Naive thymus-derived CD4-positive, alpha-beta T cell (primary cell): Measurements from ENCODE around the gene GNAT1. TPM values are rescaled to one million over a fixed set of nuclear protein-coding genes. Genes with fewer than 3 reads are reported as not detected.

Experiments
- ATAC-seq: fragments of 150-1000 bp; cut with Tn5 transposase; 2 replicates; pipeline ENCODE4 v1.10.0; 2021; ENCODE audit warnings: mild to moderate bottlenecking, moderate library complexity
- CTCF ChIA-PET: fragments of 350-600 bp; sonication (Branson Sonifier 250); formaldehyde crosslinking; loops from one replicate; lab custom pipeline; 2021; ENCODE audit warnings: antibody characterized with exemption; lab: Charles Lee
- POLR2A ChIA-PET: fragments of 350-600 bp; sonication (Branson Sonifier 250); formaldehyde crosslinking; loops from one replicate; lab custom pipeline; 2021; ENCODE audit warnings: antibody characterized with exemption, inconsistent platforms; lab: Charles Lee
- DNase-seq, 9 donors: peaks; one replicate each; pipeline versions ENCODE4 v3.0.0 to v3.0.0-alpha.2; 2020 to 2022; ENCODE audit warnings: mixed read lengths in 1 of 9
- H3K27ac ChIP-seq: one replicate; pipeline ENCODE4 v1.7.0; 2013; ENCODE audit warnings: mild to moderate bottlenecking, low read depth, low read length, moderate library complexity
- H3K27me3 ChIP-seq, 2 donors: one replicate each; pipeline ENCODE4 v1.7.0; 2013; ENCODE audit warnings: low read length in 2 of 2, mild to moderate bottlenecking in 2 of 2, moderate library complexity in 2 of 2; ENCODE audit not compliant: control insufficient read depth in 2 of 2, insufficient read depth in 2 of 2
- H3K36me3 ChIP-seq, 3 experiments: 1 replicate in 2 of 3; 2 replicates in 1 of 3; pipeline ENCODE4 v1.7.0; 2013; ENCODE audit warnings: low read length in 3 of 3, mild to moderate bottlenecking in 3 of 3, moderate library complexity in 1 of 3; ENCODE audit not compliant: insufficient read depth in 3 of 3, control insufficient read depth in 2 of 3
- H3K4me1 ChIP-seq, 2 donors: one replicate each; pipeline ENCODE4 v1.7.0; 2013; ENCODE audit warnings: low read length in 2 of 2, mild to moderate bottlenecking in 2 of 2, moderate library complexity in 1 of 2; ENCODE audit not compliant: control insufficient read depth in 2 of 2, insufficient read depth in 2 of 2
- H3K4me3 ChIP-seq: 2 replicates; pipeline ENCODE4 v1.7.0; 2013; ENCODE audit warnings: mild to moderate bottlenecking, low read length
- H3K9me3 ChIP-seq, 3 experiments: 1 replicate in 2 of 3; 2 replicates in 1 of 3; pipeline ENCODE4 v1.7.0; 2013; ENCODE audit warnings: low read length in 3 of 3; ENCODE audit not compliant: control insufficient read depth in 2 of 3
- H3K27ac Mint-ChIP-seq, 9 donors: one replicate each; pipeline ENCODE4 v1.8.0; 2020 to 2022; ENCODE audit warnings: mixed read lengths in 9 of 9, mild to moderate bottlenecking in 8 of 9, moderate library complexity in 5 of 9, inconsistent platforms in 2 of 9
- H3K27me3 Mint-ChIP-seq, 5 donors: one replicate each; pipeline ENCODE4 v1.8.0; 2021 to 2022; ENCODE audit warnings: mixed read lengths in 5 of 5, mild to moderate bottlenecking in 1 of 5
- H3K36me3 Mint-ChIP-seq, 5 donors: one replicate each; pipeline ENCODE4 v1.8.0; 2020 to 2022; ENCODE audit warnings: mixed read lengths in 5 of 5, mild to moderate bottlenecking in 3 of 5, inconsistent platforms in 1 of 5
- H3K4me1 Mint-ChIP-seq, 7 donors: one replicate each; pipeline ENCODE4 v1.8.0; 2020 to 2022; ENCODE audit warnings: mixed read lengths in 7 of 7, mild to moderate bottlenecking in 3 of 7, inconsistent platforms in 1 of 7
- H3K4me3 Mint-ChIP-seq, 10 donors: one replicate each; pipeline ENCODE4 v1.8.0; 2020 to 2022; ENCODE audit warnings: mild to moderate bottlenecking in 10 of 10, mixed read lengths in 10 of 10, moderate library complexity in 6 of 10, inconsistent platforms in 2 of 10
- H3K9me3 Mint-ChIP-seq, 11 donors: one replicate each; pipeline ENCODE4 v1.8.0; 2020 to 2022; ENCODE audit warnings: mixed read lengths in 11 of 11, mild to moderate bottlenecking in 4 of 11, inconsistent platforms in 1 of 11, moderate library complexity in 1 of 11
- intact Hi-C, 2 donors: fragments of 100-400 bp; cut with micrococcal nuclease; formaldehyde crosslinking; loops; one replicate each; pipeline ENCODE4 v1.15.1; 2023
- polyA plus RNA-seq, 2 donors: library from polyadenylated mRNA; unstranded; fragments of 300-500 nt; fragmentation: Illumina TruSeq; gene quantifications; one replicate each; pipeline ENCODE4 v1.2.3, GENCODE V29; 2021
- total RNA-seq, 6 experiments: library from RNA in 5 of 6; stranded (reverse) in 5 of 6; gene quantifications; 1 replicate in 5 of 6; 2 replicates in 1 of 6; pipeline ENCODE4 v1.2.3 and lab custom pipeline; 2021 to 2026

Gene GNAT1
- total and polyA plus RNA-seq, 7 experiments from 2014 or later: 0.24 to 1.2 TPM; not detected in 5

DNA sequence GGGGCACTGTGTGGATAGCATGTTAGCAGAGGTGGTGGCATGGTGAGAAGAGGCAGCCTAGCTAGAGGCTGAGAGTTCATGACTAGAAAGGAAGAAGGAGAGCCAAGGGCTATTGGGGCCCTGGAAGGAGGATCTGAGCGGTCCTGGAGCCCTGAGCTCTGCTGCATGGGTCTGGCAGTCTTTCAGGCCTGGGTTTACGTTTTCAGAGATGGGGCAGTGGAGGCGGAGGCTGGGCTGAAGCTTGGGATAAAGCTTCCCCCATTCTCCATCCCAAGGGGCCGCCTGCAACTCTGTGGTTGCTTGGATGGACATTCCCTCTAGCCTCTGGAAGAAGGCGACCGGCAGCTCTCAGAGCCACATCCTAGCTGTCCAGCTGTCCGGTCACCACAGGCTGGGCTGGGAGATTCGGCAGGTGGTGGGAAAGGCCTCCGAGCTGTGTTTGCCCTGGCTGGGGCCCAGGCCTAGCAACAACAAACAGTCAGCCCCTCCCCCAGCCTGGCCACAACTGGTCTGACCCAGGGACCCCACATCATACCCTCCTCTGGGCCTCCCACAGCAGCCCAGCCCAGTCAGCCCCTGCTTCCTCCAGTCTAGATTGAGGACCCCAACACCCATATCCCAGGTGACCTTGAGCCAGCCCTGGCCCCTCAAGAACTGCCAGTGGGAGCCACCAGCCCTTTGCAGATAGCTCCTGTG is 11.9 kb downstream of the GNAT1 start:
- intact Hi-C loops: no loop called here
- H3K27ac ChIP-seq: no peak overlapping the region
- peaks cover 0 to 6% of the 10 kb centered on the region in 2 donors for H3K4me1 ChIP-seq
- ChIA-PET CTCF (interaction anchor here (1.4 to 1.5 kb wide), 3 partner anchors 9 to 44 kb away, joined by 3 to 6 read pairs (median 3); no protein-coding TSS in a partner anchor), POLR2A (interaction anchor here (0.6 kb wide), 2 partner anchors 17 to 1099 kb away, joined by 3 read pairs; no protein-coding TSS in a partner anchor)
- H3K4me3 ChIP-seq: no peak overlapping the region
- Mint-ChIP-seq H3K27me3 (peaks cover 38 to 58% (median 42%) of the 10 kb centered on the region in 5 donors), H3K4me1 (peaks cover 0 to 4% (median 0%) of the 10 kb centered on the region in 7 donors), H3K4me3 (peak overlapping the region in 1 of 10 donors; percentile 42), H3K27ac (peak overlapping the region in 1 of 9 donors; percentile 62), H3K9me3 (no peaks in the 10 kb centered on the region), H3K36me3 (peaks cover 0 to 5% (median 0%) of the 10 kb centered on the region in 5 donors)
- no peak for ATAC-seq
- H3K27me3 ChIP-seq: peaks cover 0 to 14% of the 10 kb centered on the region in 2 donors
- no peaks in the 10 kb centered on the region for H3K36me3 ChIP-seq
- no peaks in the 10 kb centered on the region for H3K9me3 ChIP-seq
- no peak for DNase-seq

DNA sequence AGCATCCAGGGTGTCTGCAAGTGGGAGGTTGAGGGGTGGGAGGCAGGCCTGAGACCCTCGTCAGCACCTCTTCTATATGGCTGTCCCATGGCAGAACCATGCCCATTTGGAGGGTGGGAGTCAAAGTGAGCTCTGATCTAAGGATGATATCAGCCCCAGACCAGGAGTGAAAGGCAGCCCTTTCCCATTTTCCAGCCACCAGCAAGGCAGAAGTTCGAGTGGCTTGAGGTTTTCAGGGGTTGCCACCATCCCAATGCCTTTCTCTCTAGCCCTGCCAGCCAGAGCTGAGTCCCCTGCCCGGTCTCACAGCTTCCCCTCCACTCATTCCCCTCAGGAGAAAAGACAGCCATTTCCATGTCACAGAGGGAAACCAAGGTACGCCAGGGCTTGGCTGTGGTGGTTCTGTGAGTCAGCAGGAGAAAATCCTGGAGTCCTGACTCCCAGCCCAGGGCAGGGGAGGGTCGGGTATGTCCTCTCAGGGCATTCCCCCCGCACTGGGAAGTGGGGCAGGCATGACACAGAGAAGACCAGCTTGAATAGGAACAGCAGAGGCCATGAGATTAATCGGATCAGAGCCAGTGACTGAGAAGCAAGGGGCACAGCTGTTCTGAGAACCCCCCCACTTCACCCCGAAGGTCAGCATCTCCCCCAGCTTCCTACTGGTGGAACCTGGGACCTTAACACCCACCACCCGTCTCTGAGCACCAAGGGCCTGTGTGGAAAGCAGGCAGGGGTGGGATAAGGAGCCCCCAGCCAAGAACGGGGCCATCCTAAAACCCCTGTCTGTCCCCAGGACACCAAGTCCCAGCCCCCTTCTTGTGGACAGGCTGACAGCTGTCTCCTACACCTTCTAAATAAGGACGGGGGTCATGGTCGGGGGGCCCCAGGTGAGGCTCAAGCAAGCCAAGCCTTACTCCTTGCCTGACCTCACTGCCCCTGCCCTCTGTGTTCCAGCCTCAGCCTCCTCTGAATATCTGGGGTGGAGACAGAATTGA is 12.7 kb downstream of the GNAT1 start:
- Mint-ChIP-seq H3K9me3 (no peaks in the 10 kb centered on the region), H3K27ac (no peak overlapping the region), H3K27me3 (peaks cover 40 to 61% (median 46%) of the 10 kb centered on the region in 5 donors), H3K4me1 (peaks cover 0 to 4% (median 0%) of the 10 kb centered on the region in 7 donors), H3K4me3 (peak overlapping the region in 6 of 10 donors; percentile 9 to 70 (median 33)), H3K36me3 (peaks cover 0 to 5% (median 0%) of the 10 kb centered on the region in 5 donors)
- Histone ChIP-seq H3K27ac (no peak overlapping the region), H3K36me3 (no peaks in the 10 kb centered on the region), H3K4me1 (peaks cover 0 to 6% of the 10 kb centered on the region in 2 donors), H3K4me3 (no peak overlapping the region), H3K27me3 (peaks cover 0 to 14% of the 10 kb centered on the region in 2 donors), H3K9me3 (no peaks in the 10 kb centered on the region)
- intact Hi-C loops: no loop called here
- CTCF ChIA-PET: interaction anchor here (1.4 to 1.5 kb wide), 3 partner anchors 10 to 43 kb away, joined by 3 to 6 read pairs (median 3); no protein-coding TSS in a partner anchor
- no peak for DNase-seq
- POLR2A ChIA-PET: interaction anchor here (0.6 kb wide), 1 partner anchor 1100 kb away, joined by 3 read pairs; no protein-coding TSS in a partner anchor
- no peak for ATAC-seq

GRCh38 chr3:50204804-50205412 is 13.5 kb downstream of the GNAT1 start, which contains the start of gene SLC38A3:
SLC38A3 (plus strand) TSS chr3:50205271; CDS start chr3:50214200, 8,929 bp downstream.
- peaks cover 0 to 6% of the 10 kb centered on the region in 2 donors for H3K4me1 ChIP-seq
- H3K4me3 ChIP-seq: no peak within 1 kb of the TSS
- Mint-ChIP-seq H3K4me3 (peak within 1 kb of the TSS in 7 of 10 donors; percentile 32 to 70 (median 56)), H3K36me3 (peaks cover 0 to 5% (median 0%) of the 10 kb centered on the region in 5 donors), H3K9me3 (no peaks in the 10 kb centered on the region), H3K4me1 (peaks cover 0 to 4% (median 0%) of the 10 kb centered on the region in 7 donors), H3K27ac (no peak within 1 kb of the TSS), H3K27me3 (peaks cover 37 to 58% (median 46%) of the 10 kb centered on the region in 5 donors)
- ATAC-seq (peak; percentile 53), DNase-seq (peak in 4 of 9 donors; percentile 4 to 23 (median 20))
- no peaks in the 10 kb centered on the region for H3K36me3 ChIP-seq
- no peaks in the 10 kb centered on the region for H3K9me3 ChIP-seq
- POLR2A ChIA-PET: no interaction called here
- intact Hi-C loops: no loop called here
- no peak within 1 kb of the TSS for H3K27ac ChIP-seq
- CTCF ChIA-PET: interaction anchor here (1.4 kb wide), 1 partner anchor 10 kb away, joined by 6 read pairs; no protein-coding TSS in a partner anchor
- H3K27me3 ChIP-seq: peaks cover 0 to 14% of the 10 kb centered on the region in 2 donors

GRCh38 chr3:50205413-50206276 is 14.2 kb downstream of the GNAT1 start:
- Histone ChIP-seq H3K4me1 (peaks cover 0 to 6% of the 10 kb centered on the region in 2 donors), H3K27me3 (peaks cover 0 to 14% of the 10 kb centered on the region in 2 donors), H3K36me3 (no peaks in the 10 kb centered on the region), H3K9me3 (no peaks in the 10 kb centered on the region), H3K27ac (no peak overlapping the region), H3K4me3 (no peak overlapping the region)
- Mint-ChIP-seq H3K27ac (no peak overlapping the region), H3K9me3 (no peaks in the 10 kb centered on the region), H3K4me3 (peak overlapping the region in 7 of 10 donors; percentile 32 to 70 (median 45)), H3K36me3 (peaks cover 0 to 5% (median 0%) of the 10 kb centered on the region in 5 donors), H3K4me1 (peaks cover 0 to 4% (median 0%) of the 10 kb centered on the region in 7 donors), H3K27me3 (peaks cover 36 to 58% (median 43%) of the 10 kb centered on the region in 5 donors)
- ChIA-PET CTCF (no interaction called here), POLR2A (no interaction called here)
- DNase-seq (peak in 6 of 9 donors; percentile 17 to 41 (median 26)), ATAC-seq (peak; percentile 68)
- intact Hi-C loops: no loop called here

GRCh38 chr3:50207359-50208042 is 16.1 kb downstream of the GNAT1 start:
- no peak for ATAC-seq
- DNase-seq: no peak
- Mint-ChIP-seq H3K27ac (no peak overlapping the region), H3K9me3 (no peaks in the 10 kb centered on the region), H3K4me3 (no peak overlapping the region), H3K27me3 (peaks cover 26 to 51% (median 32%) of the 10 kb centered on the region in 5 donors), H3K4me1 (peaks cover 0 to 2% (median 0%) of the 10 kb centered on the region in 7 donors), H3K36me3 (peaks cover 0 to 5% (median 0%) of the 10 kb centered on the region in 5 donors)
- peaks cover 0 to 10% of the 10 kb centered on the region in 2 donors for H3K27me3 ChIP-seq
- intact Hi-C loops: no loop called here
- no peaks in the 10 kb centered on the region for H3K36me3 ChIP-seq
- ChIA-PET CTCF (no interaction called here), POLR2A (no interaction called here)
- no peaks in the 10 kb centered on the region for H3K9me3 ChIP-seq
- peaks cover 0 to 6% of the 10 kb centered on the region in 2 donors for H3K4me1 ChIP-seq
- no peak overlapping the region for H3K4me3 ChIP-seq
- H3K27ac ChIP-seq: no peak overlapping the region
